Stimulated activated CD8-positive, alpha-beta memory T cell treated with anti-CD3 and anti-CD28 coated beads, Interleukin-15, amount 100 ng/mL, for 48 hours (primary cell): ENCODE measurements around the gene STN1.

Experiments used
- DNase-seq, 2 donors: peaks; one replicate each; pipeline ENCODE4 v3.0.0-alpha.2; 2020; ENCODE audit warnings: low read depth in 2 of 2

STN1 gene

DNA sequence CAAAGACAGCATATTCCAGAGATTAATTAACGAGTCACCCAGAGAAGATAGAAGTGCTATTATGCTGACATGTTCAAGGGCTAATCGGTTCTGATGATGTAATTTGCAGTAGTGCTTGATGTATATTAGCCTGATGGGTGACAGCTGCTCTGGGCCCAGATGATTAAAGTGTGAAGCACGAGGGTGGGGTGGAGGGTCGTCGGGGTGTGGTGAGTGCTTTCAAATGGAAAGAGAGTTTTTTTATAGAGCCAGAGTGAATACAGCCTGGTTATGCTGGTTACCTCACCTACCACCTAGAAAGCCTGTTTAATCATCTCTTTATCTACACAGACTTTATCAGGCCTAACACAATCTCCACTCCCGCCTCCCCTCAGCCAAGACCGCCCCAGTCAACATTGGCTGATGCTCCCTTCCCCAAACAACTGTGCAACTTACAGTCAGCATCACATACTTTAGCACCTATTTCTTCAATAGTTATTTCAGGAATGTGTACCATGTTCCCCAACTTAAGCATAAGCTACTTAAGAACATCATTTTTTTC lies 11.5 kb upstream of the STN1 start:
- no peak for DNase-seq

DNA sequence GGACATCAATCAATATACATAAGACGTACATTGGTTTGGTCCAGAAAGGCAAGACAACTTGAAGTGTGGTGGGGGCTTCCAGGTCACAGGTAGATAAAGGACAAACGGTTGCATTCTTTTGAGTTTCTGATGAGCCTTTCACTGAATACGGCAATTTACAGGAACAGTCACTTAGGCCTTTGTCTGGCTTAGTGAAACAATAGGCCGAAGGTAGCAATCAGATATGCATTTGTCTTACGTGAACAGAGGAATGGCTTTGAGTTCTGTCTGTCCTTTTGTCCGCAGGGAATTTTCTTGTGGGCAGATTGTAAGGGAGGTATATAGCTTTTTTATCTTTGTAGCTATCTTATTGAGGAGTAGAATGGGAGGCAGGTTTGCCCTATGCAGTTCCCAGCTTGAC lies 10.8 kb upstream of the STN1 start:
- no peak for DNase-seq

- no peak for DNase-seq
These were observed 8.8 kb upstream of the STN1 start for GRCh38 chr10:103926722-103927319.

- DNase-seq: no peak
These were observed 7.6 kb upstream of the STN1 start for GRCh38 chr10:103925591-103925990.

GRCh38 chr10:103923502-103923901 lies 5.5 kb upstream of the STN1 start:
- no peak for DNase-seq

DNA sequence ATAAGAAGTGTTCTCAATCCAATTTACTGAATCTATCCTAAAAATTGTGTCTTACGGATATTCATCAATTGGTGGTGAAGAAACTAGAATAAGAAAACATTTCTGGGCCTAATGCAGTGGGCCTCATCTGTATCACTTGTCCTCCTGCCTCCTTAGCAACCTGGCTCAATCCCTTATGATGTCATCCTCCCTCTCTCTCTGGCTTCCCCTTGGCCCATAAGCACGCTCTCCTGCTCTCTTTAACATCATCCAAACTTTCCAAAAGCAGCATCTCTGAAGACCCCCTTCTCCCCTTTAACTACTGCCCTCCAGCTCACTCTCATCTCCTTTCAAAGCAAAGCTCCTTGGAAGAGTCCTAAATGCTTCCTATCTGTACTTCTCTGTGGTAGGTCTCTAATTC lies 4.7 kb upstream of the STN1 start:
- no peak for DNase-seq

DNA sequence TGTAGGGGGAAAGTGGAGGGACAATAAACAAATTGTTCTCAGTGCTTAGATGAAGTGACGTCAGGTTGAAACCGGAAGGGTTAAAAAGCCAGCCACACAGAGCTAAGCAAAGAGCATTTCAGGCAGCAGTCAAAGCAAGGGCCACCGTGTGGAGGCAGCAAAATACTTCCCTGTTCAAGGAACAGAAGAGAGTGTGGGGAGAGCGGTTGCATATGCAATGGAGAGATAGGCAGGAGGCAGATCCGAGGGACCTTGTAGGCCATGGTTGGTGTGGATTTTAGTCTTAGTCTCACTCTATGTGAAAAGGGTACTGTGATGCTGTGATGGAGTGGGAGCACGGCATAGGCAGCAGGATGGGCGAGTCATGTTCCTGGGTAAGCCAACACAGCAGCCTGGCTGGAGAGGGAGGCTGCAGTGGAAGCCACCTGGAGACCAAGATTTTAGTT lies 3.8 kb upstream of the STN1 start:
- DNase-seq: no peak

- no peak for DNase-seq
These were observed 3.3 kb upstream of the STN1 start for GRCh38 chr10:103921248-103921647.

DNA sequence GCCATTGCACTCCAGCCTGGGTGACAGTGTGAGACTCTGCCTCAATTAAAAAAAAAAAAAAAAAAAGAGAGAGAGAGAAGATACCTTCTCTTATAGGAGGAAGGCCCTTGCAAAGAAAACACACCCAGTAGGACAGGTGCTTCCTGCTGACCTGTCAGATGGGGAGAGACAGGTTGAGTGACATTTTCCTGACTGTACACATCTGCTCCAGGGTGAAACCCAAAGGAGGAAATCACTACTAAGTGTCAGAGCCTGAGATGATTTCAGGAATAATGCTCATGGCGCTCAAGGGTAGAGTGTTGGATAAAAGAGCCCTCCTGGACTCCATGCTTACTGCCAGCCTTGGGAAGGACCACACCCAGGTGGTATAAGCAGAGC lies 1.7 kb upstream of the STN1 start:
- DNase-seq: no peak

DNA sequence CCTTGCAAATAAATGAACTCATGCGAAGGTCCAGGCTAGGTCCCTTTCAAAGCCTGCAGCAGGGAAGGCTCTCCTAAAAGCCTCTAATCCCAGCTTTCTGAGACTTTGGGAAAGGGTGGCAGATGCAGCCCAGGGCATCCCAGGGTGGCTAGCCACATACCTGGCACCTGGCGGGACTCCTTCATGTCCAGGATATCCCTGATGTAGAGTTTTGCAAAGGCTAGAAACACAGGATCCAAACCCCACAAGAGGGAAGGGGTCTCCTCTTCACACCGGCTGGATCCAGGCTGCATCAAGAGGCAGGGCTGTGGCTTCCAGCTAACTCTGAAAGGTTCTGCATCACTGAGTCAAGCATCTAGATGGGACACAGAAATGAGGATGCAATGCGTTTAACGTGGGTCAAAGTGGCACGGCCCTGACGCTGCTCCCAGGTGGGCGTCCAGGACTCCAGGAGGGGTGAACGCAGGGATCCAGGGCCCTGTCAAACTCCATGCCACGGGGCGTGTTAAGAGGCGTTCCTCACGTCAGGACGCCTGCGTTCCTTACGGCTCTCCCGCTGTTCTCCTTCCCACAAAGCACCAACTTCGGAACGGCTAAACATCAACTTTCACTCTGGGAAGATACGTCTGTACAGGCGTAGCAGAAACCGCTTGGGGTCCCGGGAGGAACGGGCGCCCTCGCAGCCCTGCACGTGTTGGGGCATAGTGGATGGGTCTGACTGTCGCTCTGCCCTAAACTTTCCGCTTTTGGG lies 507 bp downstream of the STN1 start:
- DNase-seq: peak in 1 of 2 donors; percentile 17

- no peak for DNase-seq
These were observed 1.1 kb downstream of the STN1 start for GRCh38 chr10:103916876-103917275.

DNA sequence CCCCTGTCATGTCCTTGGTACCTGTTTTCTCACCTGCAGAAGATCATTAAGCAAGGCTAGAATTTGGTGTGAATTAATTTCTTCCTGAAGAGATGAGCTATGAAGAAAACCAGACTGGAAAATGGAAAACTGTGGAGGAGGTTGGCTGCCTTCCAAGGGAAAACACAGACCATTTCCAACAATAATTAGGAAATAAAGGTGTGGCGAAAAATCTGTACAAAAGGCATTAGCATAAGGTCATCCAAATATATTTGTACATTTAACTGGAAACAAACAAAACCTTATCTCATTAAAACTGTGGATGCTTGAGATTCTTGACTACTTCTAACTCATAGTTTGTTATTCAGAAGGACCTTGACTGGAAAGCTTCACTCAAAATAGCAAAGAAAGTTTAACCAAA lies 1.7 kb downstream of the STN1 start:
- DNase-seq: no peak

DNA sequence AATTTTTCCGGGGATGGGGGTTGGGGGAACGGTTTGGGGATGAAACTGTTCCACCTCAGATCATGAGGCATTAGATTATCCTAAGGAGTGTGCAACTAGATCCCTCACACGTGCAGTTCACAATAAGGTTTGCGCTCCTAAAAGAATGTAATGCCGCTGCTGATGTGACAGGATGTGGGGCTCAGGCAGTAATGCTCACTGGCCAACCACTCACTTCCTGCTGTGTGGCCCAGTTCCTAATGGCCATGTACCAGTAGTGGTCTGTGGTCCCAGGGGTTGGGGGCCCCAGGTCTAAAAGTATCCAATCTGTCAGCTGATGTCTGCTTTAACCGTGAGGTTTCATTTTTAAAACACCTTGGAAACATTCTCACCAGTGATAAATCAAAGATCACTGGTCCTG lies 2.2 kb downstream of the STN1 start:
- DNase-seq: peak in 1 of 2 donors; percentile 13

- DNase-seq: no peak
These were observed 5.2 kb downstream of the STN1 start for GRCh38 chr10:103912759-103913158.

GRCh38 chr10:103911021-103911459 lies 6.9 kb downstream of the STN1 start:
- no peak for DNase-seq

- DNase-seq: no peak
These were observed 7.5 kb downstream of the STN1 start for GRCh38 chr10:103910442-103911012.

DNA sequence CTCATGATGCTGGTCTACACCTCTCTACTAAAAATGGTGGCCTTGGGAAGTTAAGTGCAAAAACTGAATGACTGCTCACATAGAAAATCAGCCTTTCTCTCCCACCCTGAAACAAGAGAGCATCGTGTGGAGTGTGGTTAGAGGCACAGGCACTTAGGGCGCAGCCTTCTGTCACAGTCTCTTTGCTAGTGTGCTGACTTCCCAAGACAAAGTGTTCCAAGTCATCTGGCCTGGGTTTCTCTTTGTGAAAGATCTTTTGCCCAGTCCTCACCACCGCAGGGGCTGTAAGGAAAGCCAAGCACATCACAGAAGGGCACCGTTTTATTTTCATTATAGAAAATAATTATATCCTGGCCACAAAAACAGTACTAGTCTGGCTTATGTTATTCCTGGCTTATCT lies 12.5 kb downstream of the STN1 start:
- DNase-seq: no peak

DNA sequence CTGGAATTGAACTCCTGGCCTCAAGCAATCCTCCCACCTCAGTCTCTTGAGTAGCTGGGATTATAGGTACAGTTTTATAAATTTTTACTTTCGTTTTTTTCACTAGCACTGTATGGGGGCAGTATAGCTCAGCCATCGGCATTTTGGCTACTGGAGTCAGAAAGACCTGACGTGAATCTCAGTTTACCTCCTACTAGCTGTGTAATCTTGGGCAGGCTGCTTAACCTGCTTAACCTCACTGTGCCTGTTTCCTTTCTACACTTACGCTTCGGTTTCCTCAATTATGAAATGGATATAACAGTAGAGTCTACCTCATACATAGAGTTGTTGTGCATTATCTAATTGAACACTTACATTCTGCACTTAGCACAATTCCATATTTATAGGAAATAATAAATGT lies 16.7 kb downstream of the STN1 start:
- DNase-seq: no peak

DNA sequence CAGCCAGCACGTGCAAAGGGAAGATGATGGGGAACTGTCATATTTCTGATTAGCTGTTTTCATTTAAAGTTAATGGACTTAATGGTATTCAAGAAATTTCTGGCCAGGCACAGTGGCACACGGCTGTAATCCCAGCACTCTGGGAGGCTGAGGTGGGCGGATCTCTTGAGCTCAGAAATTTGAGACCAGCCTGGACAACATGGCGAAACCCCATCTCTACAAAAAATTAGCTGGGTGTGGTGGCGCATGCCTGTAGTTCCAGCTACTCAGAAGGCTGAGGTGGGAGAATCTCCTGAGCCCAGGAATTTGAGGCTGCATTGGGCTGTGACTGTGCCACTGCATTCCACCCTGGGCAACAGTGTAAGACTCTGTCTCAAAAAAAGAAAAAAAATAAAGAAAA lies 18.7 kb downstream of the STN1 start:
- DNase-seq: no peak

DNA sequence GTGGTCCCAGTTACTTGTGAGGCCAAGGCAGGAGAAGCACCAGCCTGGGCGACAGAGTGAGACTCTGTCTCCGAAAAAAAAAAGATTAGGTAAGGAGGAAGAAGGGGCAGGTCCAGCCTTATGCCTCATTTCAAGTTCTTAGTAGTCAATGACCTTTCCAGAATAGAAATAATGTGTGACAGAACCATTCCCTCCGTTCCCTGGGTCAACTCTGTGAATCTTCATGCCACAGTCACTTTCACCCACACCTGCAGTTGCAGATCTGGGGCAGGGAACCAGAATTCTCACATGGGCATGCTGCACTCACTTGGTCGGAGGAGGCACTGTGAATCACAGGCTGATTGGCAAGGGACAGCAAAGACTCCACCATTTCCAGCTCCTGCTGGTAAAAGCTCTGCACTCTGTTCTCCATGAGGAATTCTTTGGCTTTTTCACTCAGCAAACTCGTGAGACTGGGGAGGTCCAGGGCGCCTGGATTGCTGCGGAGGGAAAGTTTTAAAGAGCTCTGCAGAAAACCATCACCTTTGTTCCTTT lies 20.7 kb downstream of the STN1 start:
- DNase-seq: no peak

GRCh38 chr10:103896225-103896624 lies 21.8 kb downstream of the STN1 start:
- DNase-seq: no peak

- DNase-seq: no peak
These were observed 22.4 kb downstream of the STN1 start for GRCh38 chr10:103895411-103896186.
